NT2/D1 (cell line): ENCODE data around the gene DYNLRB2.

ENCODE experiments used
- SUZ12 ChIP-seq: IDR thresholded peaks from 2 replicates; pipeline ENCODE4 v1.6.1; 2011; ENCODE audit not compliant: insufficient read length, insufficient read depth; ENCODE audit errors: extremely low read depth
- YY1 ChIP-seq: IDR thresholded peaks from 2 replicates; pipeline ENCODE4 v1.6.1; 2011; ENCODE audit not compliant: insufficient read length, insufficient read depth
- ZNF274 ChIP-seq: IDR thresholded peaks from 2 replicates; pipeline ENCODE4 v1.6.1; 2011; ENCODE audit warnings: mild to moderate bottlenecking, low read depth, low read length

DNA sequence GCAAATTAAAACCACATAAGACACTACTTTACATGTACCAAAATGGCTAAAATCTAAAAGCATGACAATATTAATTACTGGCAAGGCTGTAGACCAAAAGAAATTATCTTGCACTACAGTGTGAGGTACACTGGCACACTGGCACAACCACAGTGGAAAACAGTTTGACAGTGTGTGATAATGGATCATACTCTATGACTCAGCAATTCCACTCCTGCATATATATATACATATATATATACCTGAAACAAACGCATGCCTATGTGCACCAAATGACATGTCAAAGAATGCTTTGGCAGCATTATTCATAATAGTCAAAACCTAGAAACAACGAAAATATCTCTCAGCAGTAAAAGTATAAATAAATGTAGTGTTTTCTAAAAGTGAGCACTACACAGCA is 4.6 kb upstream of the DYNLRB2 start:
- TF ChIP-seq YY1: no peak
- no peak for TF ChIP-seq SUZ12
- no peak for TF ChIP-seq ZNF274
